HG03442 (cell line): ENCODE data around the gene FRMD4B.

Source experiments
- ATAC-seq: cut with Tn5 transposase; IDR thresholded peaks from one replicate; pipeline ENCODE4 v1.9.1; 2021; ENCODE audit warnings: mild to moderate bottlenecking, moderate library complexity; ENCODE audit not compliant: unreplicated experiment

The FRMD4B gene

DNA sequence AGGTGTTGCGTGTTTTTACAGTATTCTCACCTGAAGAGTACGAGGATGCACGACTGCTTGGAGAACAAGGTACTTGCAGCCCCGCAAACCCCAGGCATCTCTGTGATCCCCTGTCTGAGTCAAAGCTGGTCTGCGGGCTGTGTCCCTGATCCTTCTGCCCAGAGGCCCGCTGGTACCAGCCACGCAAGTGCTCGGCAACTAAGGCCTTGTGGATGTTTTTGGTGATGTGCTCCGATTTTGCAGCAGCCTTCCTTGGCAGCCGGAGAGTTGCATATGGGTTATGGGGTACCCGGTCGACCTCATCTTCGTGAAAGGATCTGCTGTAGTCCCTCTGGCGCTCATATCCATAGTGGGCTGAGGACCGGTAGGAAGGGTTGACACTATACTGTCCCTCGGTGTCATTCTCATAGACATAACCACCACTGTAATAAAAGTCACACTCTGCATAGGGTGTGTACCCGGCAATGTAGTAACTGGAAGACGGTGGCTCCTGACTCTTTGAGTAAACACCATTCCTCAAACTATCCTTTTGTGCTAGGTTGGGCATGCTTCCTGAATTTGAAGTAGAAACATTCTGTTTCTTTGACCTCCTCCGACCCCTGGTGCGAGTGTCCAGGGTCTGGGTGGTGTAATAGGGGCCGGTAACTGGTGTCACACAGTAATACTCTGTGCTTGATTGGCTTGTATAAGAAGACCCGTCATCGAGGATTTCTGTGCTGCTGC lies 204.9 kb downstream of the FRMD4B start:
- ATAC-seq: no peak

DNA sequence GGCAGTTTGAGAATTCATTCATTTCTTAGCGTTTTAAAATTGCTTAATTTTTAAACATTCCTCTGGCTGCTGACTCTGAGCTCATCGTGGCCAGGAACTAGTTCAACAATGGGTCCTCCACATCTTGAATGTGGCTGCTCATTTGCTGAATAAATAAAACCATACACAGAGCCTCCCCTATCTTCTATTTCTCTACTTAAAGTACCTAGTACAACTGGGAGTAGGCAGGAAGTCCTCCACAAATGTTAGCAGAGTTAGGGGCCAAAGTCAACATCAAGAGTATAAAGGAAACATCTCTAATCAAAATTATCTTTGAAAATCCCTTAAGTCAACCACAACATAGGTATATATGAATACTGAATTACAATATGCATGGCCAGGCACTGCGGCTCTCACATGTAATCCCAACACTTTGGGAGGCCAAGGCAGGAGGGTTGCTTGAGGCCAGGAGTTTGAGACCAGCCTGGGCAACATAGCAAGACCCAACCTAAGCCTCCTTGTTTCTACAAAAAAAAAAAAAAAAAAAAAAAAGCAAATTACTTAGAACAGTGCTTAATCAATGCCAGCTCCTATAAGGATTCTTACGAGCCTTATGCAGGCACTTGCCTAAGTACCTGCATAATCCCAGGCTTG lies 206.0 kb downstream of the FRMD4B start:
- no peak for ATAC-seq

DNA sequence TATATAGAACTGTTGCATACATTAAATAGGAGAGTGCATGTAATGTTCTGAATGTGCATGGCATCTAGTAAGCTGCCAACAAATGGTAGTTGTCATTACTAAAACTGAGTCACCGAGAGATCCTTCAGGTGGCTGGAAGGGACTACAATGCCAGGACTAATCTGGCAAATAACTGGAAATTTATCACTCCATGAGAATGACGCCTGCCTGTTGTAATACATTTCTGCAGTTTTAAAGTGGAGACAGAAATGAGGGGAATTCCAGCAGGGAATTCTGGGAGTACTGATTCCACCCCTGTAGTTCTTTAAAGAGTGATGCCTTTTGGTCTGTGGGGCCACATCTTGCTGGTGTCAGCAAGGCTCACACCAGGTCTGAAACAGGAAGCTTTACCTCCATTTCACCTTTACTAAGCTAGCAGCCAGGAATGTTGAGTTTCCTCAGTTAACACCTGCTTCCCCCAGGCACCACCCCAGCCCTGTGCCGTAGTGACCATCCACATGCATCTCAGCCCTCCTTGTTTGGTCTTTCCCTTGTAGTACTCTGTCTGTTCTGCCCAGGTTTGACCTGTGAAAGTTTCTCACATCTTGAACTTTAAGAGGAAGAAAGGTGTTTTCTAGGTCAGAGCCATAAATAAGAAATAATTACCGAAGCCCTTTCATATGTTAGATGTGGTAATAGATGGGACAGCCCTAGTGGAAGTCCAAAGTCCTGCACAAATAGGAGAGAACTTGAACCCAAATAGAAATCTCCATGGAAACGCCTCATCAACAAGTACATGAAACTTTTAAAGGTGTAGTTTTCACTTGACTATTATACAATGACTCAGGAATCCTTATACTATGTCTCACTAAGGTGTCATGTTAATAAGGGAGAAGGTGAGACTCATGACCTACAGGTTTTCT lies 206.8 kb downstream of the FRMD4B start:
- no peak for ATAC-seq

DNA sequence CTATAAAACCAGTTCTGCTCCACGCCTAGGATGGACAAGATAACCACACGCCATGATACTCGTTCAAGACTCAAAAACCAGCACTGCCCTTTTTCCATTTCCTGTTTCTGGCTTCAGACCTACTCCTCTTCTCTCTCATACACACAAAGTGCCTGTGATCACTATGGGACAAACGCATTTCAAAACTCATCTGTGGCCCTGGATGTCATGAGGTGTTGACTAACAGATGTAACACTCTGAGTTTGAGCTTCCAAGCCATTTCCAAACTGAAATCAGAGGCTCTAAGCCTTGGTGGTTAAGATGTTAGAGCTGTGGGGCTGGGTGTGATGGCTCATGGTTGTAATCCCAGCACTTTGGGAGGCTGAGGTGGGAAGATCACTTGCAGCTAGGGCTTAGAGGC lies 207.8 kb downstream of the FRMD4B start:
- ATAC-seq: no peak

DNA sequence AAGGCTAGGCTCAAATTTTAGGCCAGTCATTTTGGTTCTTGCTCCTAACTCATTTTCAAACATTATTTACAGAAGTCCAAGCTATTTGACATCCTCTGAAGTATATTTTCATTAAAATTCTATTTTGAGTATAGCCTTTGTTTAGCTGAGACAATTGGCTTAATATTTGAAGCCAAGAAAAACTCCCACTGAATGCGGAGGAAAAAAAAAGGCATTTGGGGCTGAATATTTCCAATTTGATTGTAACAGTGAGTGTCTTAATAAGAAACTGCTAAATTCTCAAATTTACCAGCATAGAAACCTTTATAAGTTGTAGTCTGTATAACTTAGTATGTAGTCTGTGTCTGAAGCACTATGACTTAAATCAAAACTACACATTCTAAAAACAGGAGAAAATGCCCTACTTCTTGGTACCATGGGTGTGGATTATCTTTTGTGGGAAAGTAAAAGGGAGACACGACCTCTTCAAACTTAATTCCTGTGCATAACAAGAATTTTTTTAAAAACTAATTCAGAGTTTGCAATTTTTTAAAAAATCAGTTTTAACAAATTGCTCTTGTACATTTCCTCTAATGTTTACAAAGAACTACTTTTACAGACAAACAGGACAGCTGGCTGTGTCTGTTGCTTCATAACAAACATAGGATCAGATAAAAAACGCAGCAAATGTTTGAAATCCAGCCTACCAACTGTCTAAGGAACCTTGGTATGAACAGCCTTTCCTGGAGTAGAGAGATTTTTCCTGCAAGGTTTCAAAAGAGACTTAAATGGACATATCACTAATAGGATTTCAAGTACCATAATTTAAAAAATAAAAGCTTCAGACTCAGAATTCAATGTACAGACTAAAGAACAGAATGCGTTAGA lies 210.8 kb downstream of the FRMD4B start:
- ATAC-seq: no peak

DNA sequence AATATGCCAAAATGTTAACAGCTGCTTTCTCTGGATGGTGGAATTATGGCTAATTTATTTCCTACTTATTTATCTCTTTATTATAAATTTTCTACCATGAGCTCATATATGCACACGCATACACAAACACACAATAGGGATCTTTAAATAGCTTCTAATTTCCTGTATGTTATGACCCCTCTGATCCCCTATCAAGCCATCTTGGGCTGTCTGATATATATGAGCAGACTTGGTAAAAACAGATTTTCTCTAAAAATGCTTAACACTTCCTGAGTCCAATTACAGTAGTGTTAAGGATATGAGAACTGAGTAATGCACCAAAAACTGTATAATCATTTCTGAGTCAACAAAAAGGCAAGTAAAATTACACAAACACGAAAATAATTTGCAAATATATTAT lies 211.4 kb downstream of the FRMD4B start:
- no peak for ATAC-seq

DNA sequence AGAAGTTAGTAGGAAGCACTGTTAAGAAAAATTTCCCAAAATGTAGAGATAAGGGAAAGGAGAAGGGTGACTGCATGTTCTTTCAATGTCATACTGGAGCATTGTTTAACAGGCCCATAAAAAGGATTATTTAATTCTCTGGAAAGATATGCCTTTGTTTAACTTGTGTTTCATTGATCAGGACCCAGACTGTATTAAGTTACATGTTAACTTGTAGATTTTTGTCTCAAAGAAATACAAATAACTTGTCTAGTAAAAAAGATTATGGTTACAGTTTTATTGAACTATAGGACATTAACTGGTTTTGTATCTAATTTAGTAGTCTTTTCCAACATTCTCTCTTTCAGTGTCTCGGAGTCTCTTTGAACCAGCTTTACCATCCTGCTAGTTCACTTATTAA lies 213.8 kb downstream of the FRMD4B start:
- ATAC-seq: no peak

DNA sequence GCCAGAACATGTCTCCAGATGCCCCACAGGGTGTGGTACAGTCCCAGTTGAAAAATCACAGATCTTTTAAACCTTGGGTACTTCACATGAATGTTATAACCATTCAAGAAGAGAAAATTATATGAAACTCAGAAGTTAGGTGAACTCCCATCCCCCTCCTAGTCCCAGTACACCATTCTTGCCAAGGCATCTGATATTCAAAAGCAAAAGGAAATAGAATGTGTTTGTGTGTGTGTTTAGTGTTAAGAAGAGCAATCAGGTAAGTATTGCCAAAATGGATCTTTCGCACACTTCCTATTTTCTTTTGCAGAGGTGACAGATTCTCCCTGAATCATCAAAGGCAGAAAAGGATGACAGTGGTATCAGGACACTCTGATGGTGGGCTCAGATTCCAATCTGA lies 219.4 kb downstream of the FRMD4B start:
- ATAC-seq: no peak

DNA sequence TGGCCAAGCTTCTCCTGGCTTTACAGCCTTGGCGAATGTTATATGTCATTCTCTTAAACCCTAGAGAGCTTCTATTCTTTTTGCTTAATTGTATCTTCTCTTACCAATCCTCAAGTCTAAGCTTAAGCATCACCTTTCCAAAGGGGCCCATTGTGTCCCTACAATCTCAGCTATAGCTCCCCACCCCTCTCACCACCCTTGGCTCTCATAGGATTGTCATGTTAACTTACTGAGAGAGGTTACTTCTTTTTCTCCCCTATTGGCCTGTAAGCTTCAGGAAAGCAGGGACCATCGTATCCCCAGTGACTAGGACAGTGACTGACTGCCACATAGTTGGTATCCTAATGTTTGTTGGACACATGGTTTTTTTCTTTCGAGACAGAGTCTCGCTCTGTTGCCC lies 220.1 kb downstream of the FRMD4B start:
- no peak for ATAC-seq

DNA sequence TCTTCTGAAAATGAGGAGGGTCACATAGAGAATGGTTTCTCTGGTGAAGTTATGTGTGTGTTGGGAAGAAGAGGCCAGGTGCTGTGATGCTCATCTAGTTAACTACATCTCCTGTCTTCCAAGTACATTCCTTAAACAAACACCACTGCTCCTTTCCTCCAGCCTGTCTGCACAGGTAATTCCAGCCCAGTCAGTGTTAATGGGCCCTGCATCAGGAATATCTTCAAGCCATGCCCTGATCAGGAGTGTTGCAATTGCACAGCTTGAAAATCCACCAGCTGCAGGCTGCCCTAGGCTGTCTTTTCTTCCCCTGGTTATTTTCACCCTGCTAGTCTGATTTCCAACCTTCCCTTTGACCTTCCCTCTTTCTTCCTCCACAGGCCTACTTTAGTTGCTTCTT lies 221.6 kb downstream of the FRMD4B start:
- no peak for ATAC-seq

DNA sequence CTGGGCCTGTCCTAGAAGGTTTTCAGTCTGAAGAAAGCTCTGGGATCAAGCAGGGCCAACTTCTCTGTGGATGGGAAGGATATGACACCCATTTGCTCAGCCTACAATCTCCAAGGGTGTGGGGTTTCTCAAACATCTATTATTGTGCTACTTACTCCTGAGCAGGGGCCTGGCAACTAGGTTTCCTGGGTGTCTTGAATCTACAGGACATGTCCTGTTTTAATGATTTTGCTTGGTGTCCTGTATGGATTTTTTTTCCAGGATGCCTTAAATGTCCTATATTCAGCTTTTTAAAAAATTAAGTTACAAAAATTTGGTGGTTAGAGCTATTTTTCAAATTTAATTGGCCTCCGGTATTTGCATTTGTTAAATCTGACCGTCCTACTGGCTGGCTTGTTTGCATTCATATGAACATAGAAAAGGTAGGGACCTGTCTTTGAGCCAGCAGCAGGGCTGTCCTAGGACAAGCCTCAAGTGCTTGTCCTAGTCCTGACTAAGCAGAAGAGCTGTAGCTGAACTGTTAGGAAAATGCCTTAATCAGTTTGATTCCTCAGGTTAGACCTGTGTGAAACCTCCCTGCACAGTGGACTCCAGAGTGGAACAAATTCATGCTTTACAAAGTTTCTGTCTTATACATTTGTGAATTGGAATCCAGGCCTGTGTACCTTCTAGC lies 223.4 kb downstream of the FRMD4B start:
- ATAC-seq: no peak

DNA sequence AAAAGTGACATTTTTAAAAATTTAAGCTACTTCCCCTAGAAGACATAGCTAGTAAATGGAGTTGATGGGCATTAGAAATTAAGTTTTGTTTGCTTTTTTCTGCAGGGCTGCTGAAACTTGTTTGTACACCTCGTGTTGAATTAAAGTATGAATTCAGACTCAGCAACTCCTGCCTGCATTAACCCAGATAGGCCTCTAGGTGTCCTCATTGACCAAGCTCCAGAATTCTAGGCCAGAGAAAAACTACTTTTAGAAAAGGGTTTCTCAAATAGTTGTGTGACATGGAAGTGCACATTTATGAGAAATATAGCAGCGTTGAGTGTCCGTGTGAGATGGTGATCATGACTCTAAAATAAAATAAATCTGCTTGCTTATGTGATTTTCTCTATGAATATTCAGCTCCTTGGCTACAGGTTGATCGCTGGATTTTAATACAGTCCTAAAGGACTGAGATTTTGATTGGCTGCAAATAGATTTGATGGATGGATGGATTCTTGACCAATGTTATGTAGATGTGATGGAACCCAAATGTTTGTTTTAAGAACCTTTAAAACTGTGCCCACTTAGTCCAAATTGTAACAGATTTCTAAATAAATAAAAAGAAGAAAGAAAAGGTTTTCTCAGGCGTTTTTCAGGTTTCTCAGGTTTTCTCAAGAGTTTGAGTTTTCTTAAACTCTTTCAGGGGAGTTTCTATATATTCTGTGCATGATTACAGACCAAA lies 224.1 kb downstream of the FRMD4B start:
- ATAC-seq: no peak

DNA sequence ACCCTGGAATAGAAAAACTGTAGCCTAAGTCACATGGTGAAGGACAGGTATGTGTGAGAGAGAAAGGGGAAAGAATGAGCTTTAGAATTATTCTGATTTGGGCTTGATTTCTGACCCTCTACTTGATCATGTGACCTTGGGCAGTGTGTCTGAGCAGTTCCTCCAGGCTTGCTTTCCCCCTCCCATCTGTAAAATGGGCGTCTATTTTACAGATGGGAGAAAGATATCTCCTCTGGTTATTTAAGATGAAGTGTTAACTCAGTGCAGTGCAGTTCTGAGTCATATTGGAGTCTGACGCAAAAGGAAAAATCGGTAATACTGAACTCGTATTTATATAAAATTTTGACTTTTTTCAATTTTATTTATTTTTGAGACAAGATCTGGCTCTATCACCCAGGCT lies 225.4 kb downstream of the FRMD4B start:
- no peak for ATAC-seq

DNA sequence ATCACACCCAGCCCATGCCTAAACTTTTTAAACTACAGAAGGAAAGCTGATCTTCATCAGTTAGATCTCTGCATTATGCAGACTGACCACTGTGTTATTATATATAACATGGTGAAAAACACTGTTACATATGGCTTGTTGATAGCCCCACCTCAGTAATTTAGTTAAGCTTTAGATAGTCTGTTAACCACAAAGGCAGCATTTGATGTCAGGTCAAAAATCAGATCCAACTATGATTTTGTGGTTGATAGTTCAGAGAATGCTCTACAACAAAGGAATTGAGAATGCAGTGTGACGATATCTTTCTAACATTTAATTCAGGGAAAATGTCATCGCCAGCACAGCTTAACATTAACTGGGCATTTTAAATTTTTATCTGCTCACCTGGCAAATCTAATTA lies 225.8 kb downstream of the FRMD4B start:
- no peak for ATAC-seq

DNA sequence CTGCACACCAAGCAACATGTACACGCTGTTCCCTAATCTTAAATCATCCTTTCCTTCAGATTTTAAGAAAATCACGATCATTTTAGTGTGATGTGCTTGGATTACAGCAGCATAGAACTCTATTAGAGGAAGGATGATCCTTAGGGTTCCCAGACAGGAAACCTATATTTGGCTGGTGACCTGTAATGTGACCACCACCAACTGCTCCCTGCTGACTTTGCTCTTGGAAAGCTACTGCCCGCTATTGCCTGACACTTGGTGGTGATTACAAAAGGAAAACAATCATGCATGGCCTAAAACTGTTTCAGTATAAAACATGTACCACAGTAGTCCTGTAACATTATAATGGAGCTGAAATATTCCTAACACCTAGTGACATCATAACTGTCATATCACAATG lies 236.3 kb downstream of the FRMD4B start:
- no peak for ATAC-seq

DNA sequence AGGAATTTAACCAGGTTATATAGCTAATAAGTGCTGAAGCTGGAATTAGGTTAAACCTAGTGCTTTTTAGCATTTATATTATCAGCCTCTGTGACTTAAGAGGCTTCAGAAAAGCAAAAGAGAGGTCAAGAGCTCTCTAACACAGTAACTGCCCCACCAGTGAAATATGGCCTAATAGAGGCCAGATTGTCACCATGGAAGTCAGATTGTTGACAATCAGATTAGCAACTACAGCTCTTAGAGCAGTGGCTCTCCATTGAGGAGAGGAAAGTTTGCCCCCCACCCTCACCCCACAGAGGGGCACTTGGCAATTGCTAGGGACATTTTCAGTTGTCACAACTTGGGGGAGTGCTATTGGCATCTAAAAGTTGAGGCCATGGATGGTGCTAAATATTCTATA lies 240.2 kb downstream of the FRMD4B start:
- ATAC-seq: no peak

DNA sequence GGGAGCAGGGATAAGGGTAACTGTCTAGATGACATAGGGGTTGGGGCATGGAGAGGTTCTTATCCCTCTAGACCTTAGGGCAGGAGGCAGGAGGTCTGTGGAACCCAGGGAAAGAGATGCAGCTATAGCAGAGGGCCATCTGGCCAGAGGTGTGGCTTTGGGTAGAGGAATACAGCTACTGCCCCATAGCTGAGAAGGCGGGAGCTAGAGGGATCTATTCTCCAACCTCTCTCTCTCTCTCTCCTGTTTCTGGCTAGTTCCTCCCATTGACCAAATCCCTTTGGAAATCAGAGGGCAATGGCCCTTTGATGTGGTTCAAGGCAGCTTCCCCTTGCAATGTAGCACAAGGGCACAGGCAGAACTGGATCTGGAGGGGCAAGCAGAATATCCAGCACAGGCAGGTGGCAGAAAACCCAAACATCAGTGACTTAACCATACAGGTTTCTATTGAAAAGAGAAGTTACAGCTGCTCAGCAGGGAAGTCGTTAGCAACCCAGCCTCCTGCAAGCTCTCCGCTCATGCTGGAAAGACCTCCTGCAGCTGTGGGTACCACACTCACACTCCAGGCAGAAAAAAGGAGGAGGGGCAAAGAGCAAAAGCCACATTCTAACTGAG lies 241.2 kb downstream of the FRMD4B start:
- ATAC-seq: no peak

DNA sequence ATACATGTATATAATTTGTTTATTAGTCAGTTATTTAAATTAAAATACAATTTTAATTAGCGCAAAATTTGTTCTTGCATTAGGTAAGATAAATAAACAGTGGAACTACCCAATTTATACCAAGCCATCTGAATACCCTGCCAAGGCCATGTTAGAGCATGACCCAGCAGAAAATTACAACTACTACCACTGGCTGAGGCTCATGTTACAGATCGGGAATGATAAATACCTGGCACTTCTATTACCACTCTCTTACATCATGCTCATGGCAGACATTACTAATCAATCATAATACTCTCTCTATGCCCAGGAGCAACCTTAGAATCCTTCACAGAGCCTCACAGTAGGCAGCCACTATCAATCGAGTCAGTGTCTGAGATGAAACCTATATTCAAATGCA lies 242.3 kb downstream of the FRMD4B start:
- ATAC-seq: no peak

DNA sequence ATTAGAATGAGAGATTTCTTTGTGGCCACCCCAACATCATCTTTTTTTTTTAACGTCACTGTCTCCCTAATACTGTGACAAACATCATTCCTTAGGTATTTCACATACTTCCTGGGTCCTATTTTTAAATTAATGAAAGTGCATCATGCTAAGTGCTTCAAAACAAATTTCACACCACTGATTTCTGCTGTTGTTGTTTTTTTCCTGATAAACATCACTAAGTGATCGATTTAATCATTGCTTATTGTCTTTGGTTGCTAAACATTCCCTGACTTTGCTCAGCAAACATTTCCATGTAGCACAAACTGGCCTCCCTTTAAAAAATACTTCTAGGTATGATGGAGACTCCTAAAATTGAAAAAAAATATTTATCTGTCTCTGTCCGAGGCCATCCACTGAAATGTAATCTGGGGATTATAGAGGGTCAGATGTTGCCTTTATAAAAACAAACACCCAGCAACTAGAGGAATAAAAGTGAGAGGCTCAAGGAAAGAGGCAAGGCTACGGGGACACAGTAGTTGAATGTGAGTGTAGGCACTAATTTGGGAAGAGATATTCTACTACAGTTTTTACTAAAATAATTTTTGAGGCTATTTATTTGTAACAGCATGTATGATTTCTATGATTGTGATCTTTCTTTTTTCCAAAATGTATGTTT lies 243.0 kb downstream of the FRMD4B start:
- no peak for ATAC-seq
